Effector CD4-positive, alpha-beta T cell (primary cell): ENCODE measurements around the gene AATF.

Experiments
- DNase-seq: peaks from one replicate; pipeline ENCODE4 v3.0.0-alpha.2; 2020

AATF gene

DNA sequence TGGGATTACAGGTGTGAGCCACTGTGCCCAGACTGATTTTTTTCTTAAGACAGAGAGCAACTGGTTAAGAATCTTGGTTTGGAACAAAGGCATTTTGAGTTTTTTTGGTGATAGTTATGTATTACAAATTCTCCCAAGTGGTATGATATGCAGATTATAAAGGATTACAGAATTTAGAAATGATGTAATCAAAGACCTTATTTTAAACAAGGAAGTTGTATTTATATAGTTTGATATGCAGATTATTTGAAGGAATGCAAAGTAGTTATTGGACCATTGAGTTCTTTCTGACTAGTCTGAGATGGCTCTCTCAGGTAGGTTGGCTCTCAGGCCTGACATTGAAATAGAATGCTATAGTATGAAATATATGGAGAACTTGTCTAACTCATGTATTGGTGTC lies 34.9 kb downstream of the AATF start:
- no peak for DNase-seq

DNA sequence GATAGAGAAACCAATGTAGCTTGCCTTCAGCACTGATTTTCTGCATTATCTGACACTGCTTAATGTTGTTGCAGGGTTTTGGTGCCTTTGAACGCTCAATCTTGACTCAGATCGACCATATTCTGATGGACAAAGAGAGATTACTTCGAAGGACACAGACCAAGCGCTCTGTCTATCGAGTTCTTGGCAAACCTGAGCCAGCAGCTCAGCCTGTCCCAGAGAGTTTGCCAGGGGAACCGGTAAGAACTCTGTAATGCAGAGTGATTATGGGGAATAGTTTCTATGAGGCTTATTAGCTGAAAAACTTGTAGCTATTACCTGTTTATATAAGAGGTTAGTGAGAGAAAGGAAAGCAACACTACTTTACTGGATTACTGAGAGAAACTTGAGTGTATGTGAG lies 40.4 kb downstream of the AATF start:
- no peak for DNase-seq

DNA sequence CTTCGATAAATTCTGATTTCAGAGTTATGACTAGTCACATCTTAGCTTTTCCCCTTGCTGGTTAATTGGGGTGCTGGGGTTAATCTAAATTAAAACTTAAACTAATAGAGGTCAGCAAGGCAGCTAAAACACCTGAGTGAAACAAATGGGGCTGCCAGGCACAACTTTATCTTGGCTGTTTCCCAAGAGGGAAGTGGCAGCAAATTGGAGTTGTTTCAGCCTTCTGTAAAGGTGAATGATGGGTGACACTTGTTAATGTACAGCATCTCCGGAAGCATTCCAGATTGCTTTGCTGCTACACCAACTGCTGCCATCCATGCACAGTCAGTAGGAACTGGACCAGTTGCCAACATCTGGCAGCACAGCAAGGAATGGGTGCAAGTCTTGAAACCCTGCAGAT lies 43.9 kb downstream of the AATF start:
- DNase-seq = no peak

DNA sequence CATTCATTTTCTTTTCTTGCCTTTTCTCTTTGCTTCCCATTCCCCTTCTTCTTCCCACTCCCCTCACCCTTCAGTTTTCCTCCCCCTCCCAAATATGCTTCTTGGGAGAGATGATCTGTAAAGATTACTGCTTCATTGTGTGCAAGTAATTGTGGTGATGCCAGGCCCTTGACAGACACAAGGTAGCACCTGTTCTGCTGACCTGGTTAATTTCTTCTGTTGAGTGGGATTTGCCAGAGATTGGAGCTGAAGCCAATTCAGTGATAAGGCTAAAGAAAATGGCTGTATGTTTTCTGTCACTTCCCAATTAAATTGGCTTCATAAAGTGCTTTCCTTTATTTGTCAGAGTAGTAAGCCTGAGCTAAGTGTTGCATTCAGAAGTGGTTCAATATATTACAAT lies 44.5 kb downstream of the AATF start:
- no peak for DNase-seq

- no peak for DNase-seq
Measured at GRCh38 chr17:36994438-36994837, 45.7 kb downstream of the AATF start.

- no peak for DNase-seq
Measured at GRCh38 chr17:36999471-36999870, 50.7 kb downstream of the AATF start.

GRCh38 chr17:37016780-37017179 lies 68.0 kb downstream of the AATF start:
- no peak for DNase-seq

DNA sequence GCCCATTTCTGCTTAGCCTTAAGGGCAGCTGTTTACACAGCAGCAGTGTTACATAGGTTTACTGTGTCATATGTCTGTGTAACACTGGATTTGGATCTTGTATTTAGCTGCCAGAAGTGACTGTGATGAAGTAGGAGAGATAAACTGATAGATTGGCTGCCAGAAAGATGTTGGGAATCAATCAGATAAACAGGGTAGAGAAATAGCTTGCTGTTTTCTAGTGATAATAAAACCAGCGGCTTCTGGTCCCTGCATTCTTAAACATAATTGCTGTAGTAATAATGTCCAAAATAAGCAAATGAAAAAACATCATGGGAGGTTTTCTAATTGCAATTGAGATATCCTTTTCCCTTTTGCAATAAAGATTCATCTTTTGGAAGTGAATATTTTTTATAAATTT lies 68.7 kb downstream of the AATF start:
- no peak for DNase-seq

DNA sequence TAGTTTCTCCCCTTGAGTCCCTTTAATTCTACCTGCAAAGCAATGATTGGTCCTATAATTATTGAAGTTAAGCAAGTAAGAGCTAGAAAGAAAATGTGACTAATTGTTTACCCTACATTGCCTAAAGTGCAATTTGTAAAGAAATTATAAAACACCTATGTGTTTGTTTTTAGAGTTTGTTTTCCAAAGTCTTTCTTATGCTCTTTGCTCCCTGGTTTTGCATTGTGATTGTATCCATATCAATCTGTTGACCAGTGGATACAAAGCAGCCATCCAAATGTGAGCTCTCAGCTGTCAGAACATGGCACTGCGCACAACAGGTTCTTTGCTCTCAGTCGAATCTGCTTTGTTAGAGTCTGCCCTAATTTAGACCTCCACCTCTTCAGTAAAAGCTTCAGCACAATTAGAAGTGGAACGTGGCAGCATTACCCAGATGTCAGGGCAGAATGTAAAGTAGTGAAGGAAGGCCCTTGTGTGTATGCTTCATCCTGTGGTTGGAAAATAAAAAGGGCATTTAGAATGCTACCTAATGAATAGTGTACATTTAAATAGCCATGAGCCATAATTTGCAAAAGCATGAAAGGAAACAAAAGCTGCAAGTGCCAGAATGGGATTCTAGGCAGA lies 70.5 kb downstream of the AATF start:
- no peak for DNase-seq

- DNase-seq = no peak
Measured at GRCh38 chr17:37019741-37020129, 71.0 kb downstream of the AATF start.

- no peak for DNase-seq
Measured at GRCh38 chr17:37024181-37024637, 75.5 kb downstream of the AATF start.

- no peak for DNase-seq
Measured at GRCh38 chr17:37025238-37025637, 76.5 kb downstream of the AATF start.

GRCh38 chr17:37025847-37026530 lies 77.2 kb downstream of the AATF start:
- DNase-seq = no peak

DNA sequence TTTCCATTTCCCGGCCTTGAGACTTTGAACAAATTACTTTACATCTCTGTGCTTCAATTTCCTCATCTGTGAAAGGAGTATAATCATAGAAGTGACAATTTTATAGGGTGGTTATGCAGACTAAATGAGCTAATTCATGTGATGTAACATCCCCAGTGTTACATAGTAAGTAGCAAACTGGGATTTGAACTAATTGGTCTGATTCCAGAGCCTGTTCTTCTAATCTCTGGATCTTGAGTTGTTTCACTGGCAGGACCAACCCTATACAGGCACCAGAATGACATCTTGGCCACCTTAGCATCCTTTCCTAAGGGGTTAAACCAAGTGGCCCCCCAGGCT lies 77.7 kb downstream of the AATF start:
- DNase-seq = no peak

DNA sequence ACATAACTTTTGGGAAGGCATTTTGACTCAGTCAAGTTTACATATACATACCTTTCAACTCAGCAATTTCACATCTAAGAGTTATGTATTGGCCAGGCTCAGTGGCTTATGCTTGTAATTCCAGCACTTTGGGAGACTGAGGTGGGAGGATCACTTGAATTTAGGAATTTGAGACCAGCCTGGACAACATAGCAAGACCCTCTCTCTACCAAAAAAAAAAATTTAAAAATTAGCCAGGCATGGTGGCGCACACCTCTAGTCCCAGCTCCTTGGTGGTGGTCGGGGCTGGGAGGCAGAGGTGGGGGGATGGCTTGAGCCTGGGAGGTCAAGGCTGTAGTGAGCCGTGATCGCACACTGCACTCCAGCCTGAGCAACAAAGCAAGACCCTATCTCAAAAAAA lies 79.3 kb downstream of the AATF start:
- DNase-seq = no peak

- no peak for DNase-seq
Measured at GRCh38 chr17:37031493-37032083, 82.8 kb downstream of the AATF start.

GRCh38 chr17:37037590-37038155 lies 88.9 kb downstream of the AATF start:
- no peak for DNase-seq

GRCh38 chr17:37039269-37039668 lies 90.5 kb downstream of the AATF start:
- DNase-seq = no peak

- no peak for DNase-seq
Measured at GRCh38 chr17:37041932-37042331, 93.2 kb downstream of the AATF start.

GRCh38 chr17:37043201-37043600 lies 94.4 kb downstream of the AATF start:
- DNase-seq = no peak

DNA sequence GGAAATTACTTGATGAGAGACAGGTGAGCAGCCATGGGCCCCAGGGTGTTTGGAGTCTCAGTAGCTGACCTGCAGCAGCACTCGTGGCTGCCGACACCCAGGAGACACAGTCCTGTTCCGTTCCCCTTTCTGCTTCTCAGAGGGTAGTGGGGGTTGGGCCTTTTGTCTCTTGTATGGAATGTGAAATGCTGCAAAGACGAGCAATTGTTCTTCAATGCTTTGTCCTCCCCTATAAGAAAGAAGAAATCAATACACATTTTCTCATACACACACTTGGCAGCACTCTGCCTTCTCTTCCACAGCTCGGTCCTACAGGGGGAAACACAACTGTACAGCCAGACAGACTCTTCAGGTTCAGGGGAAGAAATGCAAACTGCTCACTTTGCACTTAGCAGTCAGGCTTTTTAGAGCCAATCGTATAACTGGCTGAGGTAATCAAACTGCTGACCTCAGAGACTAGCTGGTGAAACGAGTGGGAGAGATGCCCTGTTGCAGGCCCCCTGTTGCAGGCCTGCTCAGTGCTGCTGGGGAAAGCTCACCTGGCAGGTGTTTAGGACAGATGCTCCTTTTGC lies 96.7 kb downstream of the AATF start:
- no peak for DNase-seq

DNA sequence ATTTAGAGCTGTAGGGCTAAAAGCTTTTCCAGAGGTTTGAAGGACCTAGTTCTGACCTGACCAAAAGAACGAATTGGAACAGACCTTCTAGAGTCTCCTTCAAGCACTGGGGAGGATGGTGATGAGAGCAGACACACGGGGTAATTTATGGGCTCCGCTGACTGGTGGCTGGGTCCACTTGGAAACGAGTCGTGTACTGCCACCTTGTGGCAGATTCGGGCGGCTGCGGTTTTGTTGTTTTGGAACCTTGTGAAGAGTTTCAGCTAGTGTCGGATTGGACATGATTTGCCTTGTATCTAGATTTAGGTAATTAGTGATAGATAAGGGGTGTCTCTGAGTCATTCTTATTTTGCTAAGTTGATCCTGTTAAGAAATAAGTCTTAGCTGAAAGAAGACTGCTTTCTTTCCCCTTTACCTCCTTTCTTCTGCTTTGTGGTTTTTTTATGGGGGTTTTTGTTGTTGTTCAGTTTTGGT lies 98.9 kb downstream of the AATF start:
- DNase-seq = peak; percentile 74

DNA sequence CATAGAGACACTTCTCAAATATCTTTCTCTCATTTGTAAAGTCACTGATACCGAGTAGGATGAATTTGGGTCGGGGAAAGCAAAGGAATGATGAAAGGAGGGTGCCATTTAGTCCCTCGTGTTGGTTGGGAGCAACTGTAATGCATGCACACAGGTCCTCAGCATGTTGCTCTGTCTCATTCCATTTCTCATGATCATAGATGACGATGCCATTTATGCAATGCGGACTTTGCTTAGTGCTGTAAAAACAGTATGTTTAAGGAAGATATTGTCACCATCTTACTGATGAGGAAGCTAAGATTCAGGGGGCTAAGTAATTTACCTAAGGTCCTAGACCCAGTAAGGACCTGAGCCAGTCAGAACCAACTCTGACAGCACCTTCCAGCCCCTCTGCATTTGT lies 100.1 kb downstream of the AATF start:
- no peak for DNase-seq

GRCh38 chr17:37050920-37051319 lies 102.2 kb downstream of the AATF start:
- no peak for DNase-seq
